Measurements from ENCODE around the gene WDR82. TPM values are rescaled to one million over a fixed set of nuclear protein-coding genes. Genes with fewer than 3 reads are reported as not detected.
"Not testable (repeated sequence)": the region's sequence is repeated elsewhere in the genome, so short reads cannot be mapped to it uniquely, and the experiment has no call there.

The WDR82 gene
- total and polyA plus RNA-seq, 7 donors: 22.2 to 54.9 (median 46.8) TPM

GRCh38 chr3:52289338-52289746 is 10.9 kb upstream of the WDR82 start:
- peaks cover 0 to 17% (median 10%) of the 10 kb centered on the region in 4 donors for H3K4me1 ChIP-seq
- DNase-seq: peak; percentile 40
- H3K9me3 ChIP-seq: no peaks in the 10 kb centered on the region
- H3K27me3 ChIP-seq: no peaks in the 10 kb centered on the region
- TF ChIP-seq EP300 (IDR thresholded peaks at IDR 0.05) (no peak), CTCF (IDR thresholded peaks at IDR 0.05) (no peak), POLR2AphosphoS5 (IDR thresholded peaks at IDR 0.05) (no peak), POLR2A (IDR thresholded peaks at IDR 0.05) (no peak)
- no peak overlapping the region for H3K4me3 ChIP-seq
- intact Hi-C loops (cut with DNase I): loop anchor here (2.0 to 5.0 kb wide), 2 partner anchors 49 to 292 kb away; partner anchors contain the start of gene RPL29
- H3K36me3 ChIP-seq: peaks cover 0 to 24% (median 8%) of the 10 kb centered on the region in 4 donors
- WGBS, 2 donors: 16 to 73% methylated on average over 1 of the region's 1 CpG
- H3K27ac ChIP-seq: no peak overlapping the region

GRCh38 chr3:52288674-52289073 is 10.2 kb upstream of the WDR82 start:
- H3K36me3 ChIP-seq: peaks cover 0 to 20% (median 8%) of the 10 kb centered on the region in 4 donors
- peak overlapping the region in 3 of 4 donors; percentile 76 to 89 (median 79) for H3K4me3 ChIP-seq
- TF ChIP-seq POLR2A (IDR thresholded peaks at IDR 0.05) (no peak), CTCF (IDR thresholded peaks at IDR 0.05) (no peak), POLR2AphosphoS5 (IDR thresholded peaks at IDR 0.05) (no peak), EP300 (IDR thresholded peaks at IDR 0.05) (no peak)
- WGBS, 2 donors: 80 to 92% methylated on average over 6 of the region's 6 CpGs
- H3K27me3 ChIP-seq: no peaks in the 10 kb centered on the region
- DNase-seq: peak; percentile 36
- H3K27ac ChIP-seq: peak overlapping the region in 2 of 4 donors; percentile 97 to 99
- no peaks in the 10 kb centered on the region for H3K9me3 ChIP-seq
- intact Hi-C loops (cut with DNase I): loop anchor here (2.0 to 5.0 kb wide), 2 partner anchors 50 to 291 kb away; partner anchors contain the start of gene RPL29
- H3K4me1 ChIP-seq: peaks cover 0 to 17% (median 10%) of the 10 kb centered on the region in 4 donors

GRCh38 chr3:52286777-52287110 is 8.3 kb upstream of the WDR82 start:
- Histone ChIP-seq H3K27ac (peak overlapping the region; percentile 97 to 99 (median 99)), H3K36me3 (peaks cover 0 to 13% (median 0%) of the 10 kb centered on the region in 4 donors), H3K9me3 (no peaks in the 10 kb centered on the region), H3K27me3 (no peaks in the 10 kb centered on the region), H3K4me1 (peaks cover 0 to 17% (median 10%) of the 10 kb centered on the region in 4 donors), H3K4me3 (peak overlapping the region; percentile 76 to 89 (median 84))
- intact Hi-C loops (cut with DNase I): loop anchor here (2.0 to 5.0 kb wide), 2 partner anchors 132 to 289 kb away; partner anchors contain the start of genes POC1A and RPL29
- TF ChIP-seq POLR2A (IDR thresholded peaks at IDR 0.05) (no peak), POLR2AphosphoS5 (IDR thresholded peaks at IDR 0.05) (no peak), EP300 (IDR thresholded peaks at IDR 0.05) (no peak), CTCF (IDR thresholded peaks at IDR 0.05) (no peak)
- 69 to 76% methylated on average over 8 of the region's 8 CpGs for WGBS, 2 donors
- DNase-seq: peak; percentile 67

- H3K36me3 ChIP-seq; H3K9me3 ChIP-seq; DNase-seq; intact Hi-C loops (cut with DNase I); H3K27ac ChIP-seq; H3K27me3 ChIP-seq; H3K4me3 ChIP-seq: not testable (repeated sequence)
- peaks cover 0 to 32% (median 24%) of the 10 kb centered on the region in 4 donors for H3K4me1 ChIP-seq
- 93 to 95% methylated on average over 4 of the region's 4 CpGs for WGBS, 2 donors
Observed at GRCh38 chr3:52284051-52284450, 5.6 kb upstream of the WDR82 start.

GRCh38 chr3:52283306-52283705 is 4.9 kb upstream of the WDR82 start:
- Histone ChIP-seq H3K27me3 (no peaks in the 10 kb centered on the region), H3K27ac (no peak overlapping the region), H3K4me1 (peaks cover 0 to 30% (median 23%) of the 10 kb centered on the region in 4 donors), H3K36me3 (peaks cover 0 to 7% (median 0%) of the 10 kb centered on the region in 4 donors), H3K9me3 (no peaks in the 10 kb centered on the region), H3K4me3 (no peak overlapping the region)
- TF ChIP-seq POLR2A (IDR thresholded peaks at IDR 0.05) (no peak), EP300 (IDR thresholded peaks at IDR 0.05) (no peak), CTCF (IDR thresholded peaks at IDR 0.05) (no peak)
- DNase-seq: no peak
- 72 to 82% methylated on average over 1 of the region's 1 CpG for WGBS, 2 donors
- intact Hi-C loops (cut with DNase I): no loop called here
